Stimulated activated CD4-positive, alpha-beta T cell treated with anti-CD3 and anti-CD28 coated beads, Interleukin-4, amount 100 ng/mL, for 1 hour (primary cell): ENCODE measurements around the gene SYNJ1.
"Not testable (repeated sequence)": the region's sequence is repeated elsewhere in the genome, so short reads cannot be mapped to it uniquely, and the experiment has no call there.

Experiments used
- DNase-seq: peaks from one replicate; pipeline ENCODE4 v3.0.0-alpha.2; 2020

Gene SYNJ1

DNA sequence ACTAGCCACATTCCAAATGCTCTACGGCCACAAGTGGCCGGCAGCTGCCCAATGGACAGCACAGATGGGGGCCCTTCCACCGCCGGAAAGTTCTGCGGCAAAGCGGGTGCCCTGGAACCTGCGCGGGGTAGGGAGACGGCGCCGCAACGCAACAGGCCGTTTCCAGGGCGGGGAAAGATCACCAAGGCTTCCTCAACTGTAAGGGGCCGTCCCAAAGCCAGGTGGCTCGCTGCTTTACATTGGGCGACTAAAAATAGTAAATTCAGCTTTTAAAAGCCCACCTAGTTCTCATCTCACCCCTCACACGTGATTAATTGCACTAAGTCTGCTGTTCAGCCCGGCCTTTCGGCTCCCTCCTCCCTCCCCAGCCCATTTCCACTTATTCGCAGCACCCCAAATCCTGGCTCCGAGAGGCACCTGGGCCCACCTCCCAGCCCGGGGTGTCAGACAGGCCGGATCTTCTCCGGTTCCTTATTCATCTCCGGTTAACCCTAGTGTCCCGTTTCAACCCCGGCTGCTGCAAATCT, 116.3 kb downstream of the SYNJ1 start:
- DNase-seq, result peak; percentile 33

- DNase-seq, result not testable (repeated sequence)
Measured at GRCh38 chr21:32610940-32611339, 116.9 kb downstream of the SYNJ1 start.

DNA sequence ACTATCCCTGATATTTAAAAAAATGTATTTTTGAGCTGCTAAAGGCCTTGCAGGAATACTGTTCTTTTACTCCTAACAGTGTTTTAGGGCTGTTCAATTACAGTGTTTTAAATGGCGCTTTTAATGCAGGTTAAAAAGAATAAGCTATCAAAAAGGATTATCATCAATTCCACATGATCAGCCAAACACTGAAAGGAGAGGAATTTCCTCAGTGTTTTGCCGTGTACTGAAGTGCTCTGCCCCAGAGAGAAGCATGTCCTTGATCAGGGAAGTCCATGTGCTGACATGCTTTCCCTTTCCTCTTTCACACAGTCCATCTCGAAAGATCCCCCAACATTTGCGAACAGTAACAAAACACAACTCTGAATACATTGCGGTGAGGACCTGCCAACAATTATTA, 119.0 kb downstream of the SYNJ1 start:
- DNase-seq, result no peak

- no peak for DNase-seq
Measured at GRCh38 chr21:32605469-32605868, 122.3 kb downstream of the SYNJ1 start.

- no peak for DNase-seq
Measured at GRCh38 chr21:32604464-32604863, 123.3 kb downstream of the SYNJ1 start.

- no peak for DNase-seq
Measured at GRCh38 chr21:32603131-32603530, 124.7 kb downstream of the SYNJ1 start.

- no peak for DNase-seq
Measured at GRCh38 chr21:32602099-32602498, 125.7 kb downstream of the SYNJ1 start.

- no peak for DNase-seq
Measured at GRCh38 chr21:32599526-32599925, 128.3 kb downstream of the SYNJ1 start.

DNA sequence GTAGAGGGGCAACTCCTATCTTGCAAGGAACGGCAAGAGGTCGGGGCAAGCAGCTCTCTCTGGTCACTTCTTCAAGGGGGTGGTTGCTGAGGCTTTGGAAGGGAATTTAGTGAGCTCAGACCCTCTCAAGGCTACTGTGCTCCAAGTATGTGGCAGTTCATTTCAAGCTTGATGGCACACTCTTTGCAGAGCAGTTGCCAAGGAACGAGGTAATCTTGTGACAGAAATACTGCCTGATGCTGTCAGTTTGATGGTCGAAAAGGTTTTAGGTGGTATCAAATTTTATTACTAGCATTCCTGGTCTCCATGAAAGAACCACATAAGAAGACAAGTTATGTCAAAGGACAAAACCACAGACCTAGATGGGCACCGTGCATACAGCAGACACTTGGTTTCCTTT, 128.7 kb downstream of the SYNJ1 start:
- DNase-seq, result no peak

DNA sequence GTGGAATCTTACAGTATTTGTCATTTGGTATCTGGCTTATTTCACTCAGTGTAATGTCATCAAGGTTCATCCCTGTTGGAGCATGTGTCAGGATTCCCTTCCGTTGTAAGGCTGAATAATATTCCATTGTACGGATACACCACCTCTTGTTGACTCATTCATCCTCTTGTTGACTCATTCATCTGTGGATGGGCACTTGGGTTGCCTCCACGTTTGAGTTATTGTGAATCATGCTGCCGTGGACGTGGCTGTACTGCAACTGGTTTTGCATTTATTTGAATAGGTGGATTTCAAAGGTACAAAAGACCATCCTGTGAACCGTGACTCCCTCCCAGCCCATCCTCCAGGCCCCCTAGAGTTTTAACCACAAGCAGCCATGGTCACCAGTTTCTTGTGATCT, 130.6 kb downstream of the SYNJ1 start:
- no peak for DNase-seq

DNA sequence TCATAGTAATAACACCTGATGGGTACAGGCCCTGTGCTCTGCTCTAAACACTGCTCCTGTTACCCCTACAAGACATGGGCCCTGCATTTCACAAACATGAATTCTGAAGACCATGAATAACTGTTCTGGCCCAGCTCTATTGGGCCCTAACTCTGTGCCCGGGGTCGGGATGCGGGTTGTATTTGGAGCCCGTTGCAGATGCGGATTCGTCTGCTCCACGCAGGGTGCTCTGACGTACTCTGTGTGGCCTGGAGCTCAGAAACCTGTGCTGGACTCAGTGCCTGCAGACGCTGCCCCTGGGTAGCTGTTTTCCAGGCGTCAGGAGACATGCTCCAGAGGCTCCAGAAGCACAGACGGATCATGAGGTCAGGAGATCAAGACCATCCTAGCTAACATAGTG, 132.4 kb downstream of the SYNJ1 start:
- DNase-seq, result no peak

DNA sequence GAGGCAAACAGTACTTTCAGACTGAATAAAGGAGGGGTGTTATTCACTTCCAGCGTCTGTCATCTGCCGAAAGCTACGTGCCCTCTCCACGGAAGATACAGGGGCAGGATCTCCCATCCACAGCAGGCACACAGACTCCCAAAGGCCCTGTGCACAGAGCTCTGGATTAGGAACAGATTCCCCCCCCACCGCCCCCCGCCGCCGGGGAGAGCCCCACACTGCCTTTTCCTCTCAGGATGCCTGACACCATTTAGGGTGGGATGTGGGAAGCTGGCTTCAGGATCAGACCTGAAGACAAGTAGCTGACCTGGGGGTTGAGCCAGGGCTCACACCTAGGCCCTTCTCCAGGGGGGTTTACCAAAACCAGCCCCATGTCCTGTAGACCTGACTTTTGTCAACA, 134.1 kb downstream of the SYNJ1 start:
- no peak for DNase-seq

DNA sequence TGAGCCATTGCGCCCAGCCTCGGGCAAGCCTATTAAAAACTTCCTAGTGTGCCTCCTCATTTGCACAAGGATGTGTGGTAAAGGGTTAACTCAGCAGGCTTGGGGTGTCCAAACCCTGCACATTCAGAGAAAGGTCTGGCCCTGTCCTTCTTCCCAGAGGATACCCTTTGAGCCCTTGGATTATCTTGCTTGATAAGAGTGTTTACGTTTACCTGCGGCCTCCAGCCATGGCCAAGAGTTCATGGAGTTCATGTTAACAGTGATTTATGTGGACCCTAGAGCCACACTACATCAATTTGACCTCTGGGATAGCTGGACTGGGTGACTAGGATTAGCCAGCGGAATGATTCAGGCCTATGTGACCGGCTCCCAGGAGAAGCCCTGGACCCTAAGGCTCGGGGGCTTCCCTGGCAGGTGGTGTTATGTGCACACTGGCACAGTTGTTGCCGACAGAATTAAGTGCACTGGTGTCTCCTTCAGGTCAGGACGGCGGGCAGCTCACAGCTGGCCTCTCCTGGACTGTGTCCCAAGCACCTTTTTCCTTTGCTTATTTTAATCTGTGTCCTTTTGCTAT, 134.8 kb downstream of the SYNJ1 start:
- no peak for DNase-seq

DNA sequence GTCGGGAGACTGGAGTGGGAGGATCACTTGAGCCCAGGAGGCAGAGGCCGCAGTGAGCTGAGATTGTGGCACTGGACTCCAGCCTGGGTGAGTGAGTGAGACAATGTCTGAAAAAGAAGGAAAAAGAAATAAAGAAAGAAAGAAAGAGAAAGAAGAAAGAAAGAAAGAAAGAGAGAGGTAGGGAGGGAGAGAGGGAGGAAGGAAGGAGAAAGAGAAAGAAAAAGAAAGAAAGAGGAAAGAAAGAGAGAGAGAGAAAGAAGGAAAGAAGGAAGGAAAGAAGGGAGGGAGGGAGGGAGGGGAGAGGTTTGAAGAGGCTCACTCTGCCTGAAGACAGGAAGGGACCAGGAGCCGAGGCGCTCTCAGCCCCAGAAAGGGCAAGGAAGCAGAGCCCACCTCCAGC, 137.7 kb downstream of the SYNJ1 start:
- DNase-seq, result no peak

DNA sequence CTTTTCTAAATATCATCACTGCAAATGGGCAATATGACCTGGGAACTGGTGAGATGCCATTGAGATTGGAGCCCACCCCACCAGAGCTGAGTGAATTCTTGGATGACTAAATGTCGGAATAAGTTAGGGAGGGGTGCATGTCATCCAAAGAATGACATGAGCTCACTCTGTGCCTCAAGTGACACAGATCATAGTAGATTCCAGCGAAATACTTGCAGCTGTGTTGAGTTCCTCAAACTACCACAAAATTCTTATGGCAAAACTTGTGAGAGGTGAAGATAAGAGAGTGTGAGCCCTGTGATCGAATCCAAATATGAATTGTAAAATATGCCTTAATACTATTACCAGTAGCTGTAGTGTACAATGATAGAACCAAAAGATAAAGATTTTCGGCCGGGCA, 140.2 kb downstream of the SYNJ1 start:
- no peak for DNase-seq

DNA sequence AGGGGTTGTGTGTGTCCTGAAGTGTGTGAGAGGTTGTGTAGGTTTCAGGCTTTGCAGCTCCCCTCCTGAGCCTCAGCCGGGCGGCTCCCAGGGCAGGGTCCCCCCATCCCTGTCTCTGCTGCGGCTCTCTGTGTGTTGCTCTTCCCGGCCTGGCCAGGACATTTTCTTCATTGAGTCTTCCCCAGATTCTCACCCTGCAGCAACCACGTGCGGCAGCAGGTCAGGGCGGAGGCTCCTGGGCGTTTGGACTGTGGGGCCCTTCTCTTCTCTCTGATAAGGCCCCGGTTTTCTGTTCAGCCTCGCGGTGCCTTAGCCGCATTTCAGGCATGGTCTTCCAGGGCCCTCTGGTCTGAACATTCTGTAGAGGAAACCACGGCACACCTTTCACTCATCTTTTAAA, 140.7 kb downstream of the SYNJ1 start:
- no peak for DNase-seq

DNA sequence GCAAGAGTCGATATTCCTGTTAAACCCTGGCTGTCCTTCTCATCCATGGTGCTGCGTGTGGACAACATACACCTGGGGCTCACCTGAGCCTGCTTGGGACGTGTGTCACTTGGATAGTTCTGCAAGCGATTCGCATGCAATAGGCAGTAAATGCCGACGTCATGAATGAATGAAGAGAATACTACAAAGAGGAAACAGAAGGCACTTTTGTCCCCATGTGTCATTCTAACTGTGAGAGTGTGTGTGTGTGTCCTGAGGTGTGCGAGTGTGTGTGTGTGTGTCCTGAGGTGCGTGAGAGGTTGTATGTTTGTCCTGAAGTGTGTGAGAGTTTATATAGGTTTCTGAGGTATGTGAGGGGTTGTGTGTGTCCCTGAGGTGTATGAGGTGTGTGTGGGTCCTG, 141.8 kb downstream of the SYNJ1 start:
- DNase-seq, result no peak

- DNase-seq, result no peak
Measured at GRCh38 chr21:32585042-32585710, 142.6 kb downstream of the SYNJ1 start, which contains the start of gene TCP10L. TSS of gene TCP10L (minus strand) at chr21:32585523. CDS start at chr21:32584304, 1,219 bp downstream.

- DNase-seq, result no peak
Measured at GRCh38 chr21:32584472-32584871, 143.3 kb downstream of the SYNJ1 start.

DNA sequence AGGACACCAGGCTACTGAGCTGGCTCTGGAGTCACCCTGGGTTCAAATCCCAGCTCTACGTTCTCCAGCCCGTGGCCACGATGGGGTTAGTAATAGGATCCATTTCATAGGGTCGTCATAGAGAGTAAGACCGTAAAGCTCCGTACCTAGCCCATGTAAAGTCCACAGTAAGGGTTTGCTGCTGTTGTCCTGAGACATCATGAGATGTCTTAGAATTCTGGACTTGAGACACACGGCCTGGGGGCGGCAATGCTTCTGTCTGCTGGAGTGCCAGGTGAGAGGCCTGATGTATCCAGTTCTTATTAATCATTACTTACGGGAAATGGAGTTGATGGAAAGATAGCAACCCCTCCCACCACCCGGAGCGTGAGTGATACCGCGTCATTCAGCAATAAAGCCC, 146.1 kb downstream of the SYNJ1 start:
- no peak for DNase-seq

GRCh38 chr21:32580949-32581348, 146.9 kb downstream of the SYNJ1 start:
- DNase-seq, result no peak
